Adrenal gland (tissue), 12 donors: ENCODE measurements around the gene CD164. TPM values are rescaled to one million over a fixed set of nuclear protein-coding genes. Genes with fewer than 3 reads are reported as not detected.

Source experiments
- DNase-seq, 7 donors: peaks; one replicate each; pipeline ENCODE4 v3.0.0-alpha.2; 2019 to 2020
- H3K27ac ChIP-seq, 5 donors: fragments of 200-600 bp; sonication (generic) in 4 of 5; 1 replicate in 3 of 5; 2 replicates in 2 of 5; pipeline versions ENCODE4 v1.5.1 to v1.8.0; 2016 to 2020; ENCODE audit warnings: mild to moderate bottlenecking in 1 of 5
- H3K27me3 ChIP-seq: fragments of 200-600 bp; 2 replicates; pipeline ENCODE4 v1.8.0; 2021
- H3K36me3 ChIP-seq, 2 donors: fragments of 200-600 bp; replicated peaks in 1 of 2; 1 replicate in 1 of 2; 2 replicates in 1 of 2; pipeline versions ENCODE4 v1.5.1 to v1.8.0; 2018 to 2022
- H3K4me1 ChIP-seq, 2 donors: fragments of 200-600 bp; replicated peaks in 1 of 2; 1 replicate in 1 of 2; 2 replicates in 1 of 2; pipeline versions ENCODE4 v1.5.1 to v1.8.0; 2018 to 2021
- H3K4me3 ChIP-seq, 4 donors: fragments of 200-600 bp; sonication (generic) in 3 of 4; one replicate each; pipeline ENCODE4 v1.5.1; 2016 to 2018
- H3K9me3 ChIP-seq, 3 donors: fragments of 200-600 bp; sonication (generic) in 1 of 3; replicated peaks in 1 of 3; 1 replicate in 2 of 3; 2 replicates in 1 of 3; pipeline versions ENCODE4 v1.5.1 to v1.8.0; 2016 to 2021
- CTCF ChIP-seq, 6 experiments: fragments of 450-650 bp in 4 of 6; fragments of 200-600 bp in 2 of 6; sonication (generic) in 1 of 6; IDR thresholded peaks; 1 replicate in 5 of 6; 2 replicates in 1 of 6; pipeline versions ENCODE4 v1.5.1 to v1.8.0; 2016 to 2021; ENCODE audit warnings: antibody characterized with exemption in 6 of 6, mild to moderate bottlenecking in 2 of 6, moderate library complexity in 1 of 6
- POLR2A ChIP-seq, 2 donors: fragments of 450-650 bp; IDR thresholded peaks; one replicate each; pipeline ENCODE4 v1.6.1; 2017; ENCODE audit warnings: antibody characterized with exemption in 2 of 2, mild to moderate bottlenecking in 2 of 2, moderate library complexity in 1 of 2
- WGBS, 4 donors: extraction: QIAGEN DNeasy Blood & Tissue Kit in 2 of 4; methylation state at CpG; one replicate each; pipeline versions ENCODE4 v1.1.5 to v1.1.7; 2013 to 2017; 5-methylcytosine and 5-hydroxymethylcytosine counted together
- intact Hi-C, 2 donors: fragments of 100-400 bp; cut with DNase I; formaldehyde crosslinking; loops; one replicate each; pipeline versions ENCODE4 v1.14.1 to v1.15.0; 2022 to 2023
- polyA plus RNA-seq, 3 donors: library from polyadenylated mRNA; stranded (reverse); fragments of 200-250 nt in 2 of 3; fragments of 350-450 nt in 1 of 3; fragmentation: Illumina TruSeq in 1 of 3; extraction: RNeasy Lipid Tissue Mini Kit (QIAGEN cat#74804) in 1 of 3; gene quantifications; one replicate each; pipeline ENCODE4 v1.2.3, GENCODE V29; 2013 to 2014
- total RNA-seq, 9 donors: library from RNA; depleted of rRNA in 4 of 9; stranded (reverse); fragments of >200 nt in 4 of 9; fragments of 120-200 nt in 1 of 9; fragmentation: NEBNext Ultra II Directional in 1 of 9; extraction: Animal tissue kit (Norgen Biotek cat#: 25700) in 1 of 9; gene quantifications; one replicate each; pipeline versions ENCODE4 v1.1.0 to v1.2.4, GENCODE V29; 2013 to 2023
- donor health status: healthy with polysubstance abuse.
- donor health status: Bipolar disorder and iron deficiency.
- donor health status: DM: yes; HTN: yes; CAD: no.
- donor health status: DM: no; HTN: no; CAD: no.
- donor health status: DM: no; HTN: no; CAD: no.
- donor health status: DM: yes; HTN: yes; CAD: no.

CD164 gene
- total and polyA plus RNA-seq, 12 donors, result 89.3 to 358 (median 237) TPM

DNA sequence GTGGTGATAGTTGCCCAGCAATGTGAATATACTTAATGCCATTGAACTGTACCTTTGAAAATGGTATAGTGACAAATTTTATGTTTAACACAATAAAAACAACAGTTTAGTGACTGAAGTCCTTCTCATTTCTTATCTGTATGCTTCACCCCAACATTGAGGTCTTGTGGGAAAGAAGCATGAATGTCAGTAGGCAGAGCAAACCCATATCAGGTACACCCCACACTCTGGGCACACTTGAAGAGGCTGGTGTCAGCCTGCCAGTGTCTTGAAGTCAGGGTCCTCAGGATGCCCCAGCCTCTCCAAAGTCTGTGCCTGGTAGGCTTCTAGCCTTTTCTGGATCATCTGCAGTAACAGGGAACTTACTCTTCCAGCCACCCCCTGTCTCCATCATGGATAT, 51.2 kb downstream of the CD164 start:
- intact Hi-C loops, result no loop called here
- TF ChIP-seq CTCF (IDR thresholded peaks at IDR 0.05) (no peak), POLR2A (IDR thresholded peaks at IDR 0.05) (no peak)
- Histone ChIP-seq H3K27me3 (no peaks in the 10 kb centered on the region), H3K4me3 (no peak overlapping the region), H3K36me3 (no peaks in the 10 kb centered on the region), H3K4me1 (no peaks in the 10 kb centered on the region), H3K27ac (no peak overlapping the region), H3K9me3 (no peaks in the 10 kb centered on the region)
- DNase-seq, result no peak

GRCh38 chr6:109330263-109330662, 52.0 kb downstream of the CD164 start:
- H3K4me3 ChIP-seq, result no peak overlapping the region
- TF ChIP-seq POLR2A (IDR thresholded peaks at IDR 0.05) (no peak), CTCF (IDR thresholded peaks at IDR 0.05) (no peak)
- no peak overlapping the region for H3K27ac ChIP-seq
- H3K36me3 ChIP-seq, result no peaks in the 10 kb centered on the region
- H3K4me1 ChIP-seq, result no peaks in the 10 kb centered on the region
- no peaks in the 10 kb centered on the region for H3K27me3 ChIP-seq
- no peak for DNase-seq
- no peaks in the 10 kb centered on the region for H3K9me3 ChIP-seq
- 76 to 96% (median 81%) methylated on average over 2 of the region's 2 CpGs for WGBS, 4 donors
- intact Hi-C loops, result no loop called here

GRCh38 chr6:109328629-109329028, 53.6 kb downstream of the CD164 start:
- no peak for DNase-seq
- intact Hi-C loops, result no loop called here
- Histone ChIP-seq H3K27ac (no peak overlapping the region), H3K27me3 (no peaks in the 10 kb centered on the region), H3K36me3 (no peaks in the 10 kb centered on the region), H3K9me3 (no peaks in the 10 kb centered on the region), H3K4me1 (no peaks in the 10 kb centered on the region), H3K4me3 (no peak overlapping the region)
- 76 to 90% (median 81%) methylated on average over 4 of the region's 4 CpGs for WGBS, 4 donors
- TF ChIP-seq CTCF (IDR thresholded peaks at IDR 0.05) (no peak), POLR2A (IDR thresholded peaks at IDR 0.05) (no peak)

DNA sequence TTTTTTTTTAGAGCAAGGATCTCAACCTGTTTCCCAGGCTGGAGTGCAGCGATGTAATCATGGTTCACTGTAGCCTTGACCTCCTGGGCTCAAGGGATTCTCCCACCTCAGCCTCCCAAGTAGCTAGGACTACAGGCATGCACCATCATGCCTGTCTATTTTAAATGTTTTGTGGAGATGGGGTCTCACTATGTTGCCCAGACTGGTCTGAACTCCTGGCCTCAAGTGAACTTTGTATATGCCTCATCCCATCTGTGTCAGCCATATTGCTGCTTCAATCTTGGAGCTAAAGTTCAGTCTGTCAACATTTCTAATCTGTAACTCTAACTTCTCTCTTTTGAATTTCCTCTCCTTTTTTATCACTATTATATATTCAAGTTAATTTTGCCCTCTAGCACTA, 54.3 kb downstream of the CD164 start:
- Histone ChIP-seq H3K4me1 (no peaks in the 10 kb centered on the region), H3K27me3 (no peaks in the 10 kb centered on the region), H3K9me3 (no peaks in the 10 kb centered on the region), H3K4me3 (no peak overlapping the region), H3K27ac (no peak overlapping the region), H3K36me3 (no peaks in the 10 kb centered on the region)
- 79 to 87% (median 85%) methylated on average over 1 of the region's 1 CpG for WGBS, 4 donors
- no peak for DNase-seq
- TF ChIP-seq CTCF (IDR thresholded peaks at IDR 0.05) (no peak), POLR2A (IDR thresholded peaks at IDR 0.05) (no peak)
- intact Hi-C loops, result no loop called here
